ENCODE results near the gene SP4.

The SP4 gene

DNA sequence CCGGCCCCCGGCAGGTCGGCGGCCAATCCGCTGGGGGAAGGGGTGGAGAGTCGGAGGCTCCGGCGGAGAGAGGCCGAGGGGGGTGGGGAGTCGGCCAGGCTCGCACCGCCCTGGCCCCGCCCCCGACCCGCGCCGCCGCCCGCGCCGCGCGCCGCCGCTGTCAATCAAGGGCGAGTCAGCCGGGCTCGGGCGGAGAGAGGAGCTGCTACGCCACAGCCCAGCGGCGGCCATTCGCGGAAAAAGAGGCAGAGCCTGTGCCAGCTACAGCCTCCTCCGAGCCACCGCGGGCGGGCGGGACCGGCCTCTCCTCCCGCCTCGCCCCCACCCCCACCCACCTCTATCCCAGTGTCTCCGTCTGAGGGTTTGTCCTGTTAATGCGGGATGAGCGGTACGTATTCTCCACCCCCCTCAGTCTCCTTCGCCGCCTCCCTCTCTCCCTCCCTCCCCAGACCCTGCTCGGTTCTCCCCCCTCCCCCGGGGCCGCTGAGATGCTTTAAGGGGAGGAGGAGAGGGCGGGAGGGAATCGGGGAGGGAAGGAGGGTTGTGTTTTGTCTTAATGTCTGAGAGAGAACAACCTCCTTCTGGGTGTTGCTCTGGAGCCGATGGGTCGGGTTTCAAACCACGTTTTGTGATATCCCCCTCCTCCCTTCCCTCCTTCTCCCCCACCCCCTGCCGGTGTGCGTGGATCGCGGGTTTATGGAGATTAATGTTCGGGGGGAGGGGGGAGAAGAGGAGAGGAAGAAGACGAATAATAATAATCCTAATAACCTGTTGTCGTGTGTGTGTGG, at the start of gene SP4:
Gene SP4, plus strand, starts transcription at position 213 of the 788 bp plus-strand sequence. Its CDS starts 169 bp downstream, at position 382.
- DNase-seq = peak; percentile 83 to 95

DNA sequence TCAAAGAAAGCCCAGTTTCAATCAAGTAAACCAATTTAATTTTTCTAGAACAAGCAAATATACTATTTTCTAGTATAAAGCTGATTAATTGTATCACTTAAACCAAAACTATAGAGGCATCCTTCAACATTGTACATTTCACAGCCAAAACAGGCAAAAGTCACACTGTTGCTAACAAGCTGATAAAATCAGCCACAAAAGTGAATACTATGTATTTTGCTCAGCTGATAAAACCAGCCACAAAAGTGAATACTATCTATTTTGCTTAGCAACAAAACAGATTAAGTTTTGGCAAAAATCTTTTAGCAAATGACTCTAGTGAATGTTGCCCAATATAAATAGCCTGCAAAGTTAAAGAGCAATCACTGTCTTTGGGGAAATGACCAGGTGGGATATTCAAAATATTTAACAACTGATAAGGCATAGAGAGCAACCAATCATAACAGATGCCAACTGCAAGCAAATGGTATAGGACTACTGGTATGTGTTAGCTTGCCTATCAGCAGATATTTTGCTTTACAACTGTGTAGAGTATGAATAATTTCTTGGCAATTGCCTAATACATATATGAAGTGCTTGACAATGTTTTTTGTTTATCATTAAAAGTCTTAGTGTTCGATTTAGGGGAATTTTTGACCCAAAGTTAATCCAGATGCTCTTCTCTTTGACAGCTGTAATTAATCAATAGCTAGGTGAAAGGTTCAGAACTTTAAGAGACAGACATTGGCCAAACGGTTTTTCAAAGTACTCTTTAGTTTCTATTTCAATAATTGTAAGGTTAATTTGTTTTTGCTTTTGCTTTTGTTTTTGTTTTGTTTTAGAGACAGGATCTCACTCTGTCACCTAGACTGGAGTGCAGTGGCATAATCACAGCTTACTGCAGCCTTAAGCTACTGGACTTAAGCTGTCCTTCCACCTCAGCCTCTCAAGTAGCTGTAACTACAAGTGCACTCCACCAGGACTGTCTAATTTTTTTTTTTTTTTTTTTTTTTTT, 44.4 kb upstream of the SP4 start:
- no peak for DNase-seq

DNA sequence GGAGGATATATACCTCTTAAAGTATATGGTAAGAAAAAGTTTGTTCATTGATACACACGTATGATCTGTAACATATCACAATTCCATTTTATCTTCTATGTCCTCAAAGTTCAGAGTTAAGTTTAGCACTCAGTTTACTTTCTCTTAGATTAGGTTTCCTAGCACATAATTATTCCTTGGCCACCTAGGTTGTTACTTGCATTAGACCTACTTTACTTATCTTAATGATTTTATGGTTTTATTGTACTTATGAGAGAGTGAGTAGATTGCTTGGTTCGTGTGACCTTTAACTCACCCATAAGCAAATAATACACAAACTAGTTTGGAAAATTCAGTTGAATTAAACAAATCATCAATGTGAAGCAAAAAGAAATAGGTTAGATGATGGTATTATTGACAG, 33.9 kb upstream of the SP4 start:
- no peak for DNase-seq

DNA sequence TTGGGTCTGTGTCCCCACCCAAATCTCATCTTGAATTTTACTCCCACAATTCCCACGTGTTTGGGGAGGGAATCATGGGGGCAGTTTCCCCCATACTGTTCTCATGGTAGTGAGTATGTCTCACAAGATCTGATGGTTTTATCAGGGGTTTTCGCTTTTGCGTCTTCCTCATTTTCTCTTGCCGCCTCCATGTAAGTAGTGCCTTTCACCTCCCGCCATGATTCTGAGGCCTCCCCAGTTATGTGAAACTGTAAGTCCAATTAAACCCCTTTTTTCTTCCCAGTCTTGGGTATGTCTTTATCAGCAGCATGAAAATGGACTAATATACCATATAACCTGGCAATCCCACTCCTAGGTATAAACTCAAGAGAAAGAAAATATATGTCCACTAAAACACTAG, 25.9 kb upstream of the SP4 start:
- no peak for DNase-seq

DNA sequence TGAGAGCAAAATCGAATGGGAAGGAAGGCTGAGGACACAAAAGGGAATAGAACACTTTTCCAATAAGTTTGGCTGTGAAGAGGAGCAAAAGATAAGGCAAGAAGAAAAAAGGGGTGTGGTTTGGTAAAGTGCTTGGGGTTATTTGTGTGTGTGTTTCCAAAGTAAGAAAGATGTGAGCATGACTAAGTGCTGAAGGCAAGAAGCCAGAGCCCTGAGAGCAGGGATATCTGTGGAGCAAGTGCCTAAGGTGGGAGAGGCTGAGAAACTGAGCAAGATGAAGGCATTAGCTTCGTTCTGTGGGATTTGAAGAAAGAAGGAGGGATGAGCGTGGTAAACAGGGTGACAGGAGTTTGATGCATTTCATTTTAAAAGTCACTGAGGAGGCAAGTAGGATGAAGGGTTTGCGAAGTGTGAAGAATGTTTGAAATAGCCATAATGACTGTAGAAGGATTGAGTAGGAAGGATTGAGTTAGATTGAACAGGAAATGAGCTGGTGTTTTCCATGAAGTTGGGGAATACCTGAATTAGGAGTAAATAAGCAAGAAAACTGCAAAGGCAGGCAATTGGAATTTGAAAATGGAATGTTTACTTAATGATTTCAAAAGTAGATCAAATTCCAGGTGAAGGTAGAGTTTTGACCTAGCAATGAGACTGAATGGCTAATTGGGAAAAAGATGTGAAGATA, 19.9 kb upstream of the SP4 start:
- DNase-seq = no peak

DNA sequence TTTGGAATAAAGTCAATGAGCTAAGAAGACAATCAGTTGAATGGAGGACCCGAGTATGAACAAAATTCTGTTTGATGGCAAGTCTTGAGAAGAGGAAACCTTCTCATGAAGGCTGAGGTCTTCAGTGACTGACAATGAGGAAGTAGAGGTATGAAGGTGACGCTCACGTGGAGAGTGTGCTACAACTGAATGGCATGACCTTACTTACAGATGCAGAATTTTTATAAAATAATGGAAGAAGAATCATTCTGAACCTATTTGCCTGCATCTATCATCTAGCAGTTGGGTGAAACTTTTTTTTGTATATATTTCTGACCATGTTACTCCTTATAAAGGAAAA, 19.4 kb upstream of the SP4 start:
- no peak for DNase-seq

DNA sequence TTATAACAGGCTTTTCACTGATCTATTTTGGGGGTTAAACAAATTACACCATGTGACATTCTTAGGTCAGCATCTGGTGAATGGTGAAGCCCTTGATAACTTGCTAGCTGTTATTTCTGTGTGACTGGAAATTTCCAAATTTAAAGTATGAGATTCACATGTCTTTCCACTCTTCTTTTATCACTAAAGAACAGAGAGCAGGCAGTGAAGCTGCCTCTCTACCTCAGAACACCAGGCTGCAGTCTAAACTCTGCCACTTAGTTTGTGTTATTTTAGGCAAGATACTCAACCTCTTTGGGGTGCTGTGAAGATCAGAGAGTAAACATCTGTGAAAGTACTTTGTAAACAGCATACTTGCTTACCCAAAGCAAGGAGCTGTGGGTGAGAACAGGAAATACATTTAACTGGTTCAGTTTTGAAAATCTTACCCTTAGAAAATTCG, 15.5 kb upstream of the SP4 start:
- no peak for DNase-seq

DNA sequence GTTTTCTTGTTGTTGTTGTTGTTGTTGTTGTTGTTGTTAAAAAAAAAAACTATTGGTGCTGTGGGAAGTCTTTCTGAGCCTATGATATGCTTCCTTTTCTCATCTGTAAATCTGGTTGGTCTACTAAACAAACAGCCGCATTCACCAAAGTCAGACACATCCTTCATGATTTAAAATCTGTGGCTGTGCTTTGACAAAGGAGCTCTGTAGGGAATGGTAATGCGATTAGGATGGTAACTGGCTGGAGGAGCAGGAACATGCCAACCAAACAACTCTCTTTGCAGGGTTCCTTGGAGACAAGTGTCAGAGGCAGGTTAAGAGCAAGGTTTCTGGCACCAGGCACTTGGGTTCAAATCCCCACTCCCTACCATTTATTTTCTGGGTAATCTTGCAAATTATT, 14.9 kb upstream of the SP4 start:
- no peak for DNase-seq

DNA sequence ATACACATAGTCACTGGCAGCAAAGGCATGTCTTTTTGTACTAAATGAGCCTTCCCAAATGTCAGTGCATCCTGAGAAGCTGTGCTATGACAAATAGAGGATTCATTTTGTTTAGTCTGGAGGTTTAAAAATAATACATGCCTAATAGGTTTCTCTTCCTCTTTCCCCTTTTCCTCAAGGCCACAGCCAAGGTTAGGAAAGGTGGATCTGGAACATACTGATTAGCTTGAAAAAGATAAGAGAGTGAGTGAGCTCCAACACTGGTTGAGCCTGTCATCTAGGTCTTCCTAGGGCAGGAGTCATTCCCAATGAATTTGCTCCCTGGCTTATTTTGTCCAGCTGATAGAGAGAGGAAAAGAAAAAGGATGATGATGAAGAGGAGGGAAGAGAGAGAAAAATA, 14.4 kb upstream of the SP4 start:
- DNase-seq = no peak

DNA sequence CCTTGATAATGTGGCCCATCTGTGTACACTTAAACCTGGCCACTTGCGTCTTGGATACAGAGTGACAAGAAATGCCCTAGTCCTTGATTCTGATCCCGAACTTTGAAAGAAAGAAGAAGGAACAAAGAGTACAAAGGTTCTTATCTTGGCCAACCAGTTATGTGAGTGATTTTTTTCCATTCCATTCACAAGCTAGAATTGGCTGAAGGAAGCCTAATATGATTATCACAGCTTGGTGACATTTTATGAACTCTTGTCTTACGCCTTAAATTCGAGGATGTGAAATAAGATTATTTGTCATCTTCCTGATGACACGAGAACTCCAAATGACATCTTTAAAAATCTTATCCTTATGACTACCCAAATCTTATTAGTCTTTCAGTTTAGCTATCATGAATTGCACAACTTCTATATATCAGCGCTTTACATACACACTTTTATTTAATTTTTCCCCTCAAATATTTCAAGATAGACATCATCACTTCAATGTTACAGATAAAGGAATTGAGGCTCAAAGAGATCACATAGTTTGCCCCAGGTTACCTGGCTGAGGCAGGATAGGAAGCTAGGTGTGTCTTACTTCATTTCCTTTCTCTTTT, 13.0 kb upstream of the SP4 start:
- no peak for DNase-seq

DNA sequence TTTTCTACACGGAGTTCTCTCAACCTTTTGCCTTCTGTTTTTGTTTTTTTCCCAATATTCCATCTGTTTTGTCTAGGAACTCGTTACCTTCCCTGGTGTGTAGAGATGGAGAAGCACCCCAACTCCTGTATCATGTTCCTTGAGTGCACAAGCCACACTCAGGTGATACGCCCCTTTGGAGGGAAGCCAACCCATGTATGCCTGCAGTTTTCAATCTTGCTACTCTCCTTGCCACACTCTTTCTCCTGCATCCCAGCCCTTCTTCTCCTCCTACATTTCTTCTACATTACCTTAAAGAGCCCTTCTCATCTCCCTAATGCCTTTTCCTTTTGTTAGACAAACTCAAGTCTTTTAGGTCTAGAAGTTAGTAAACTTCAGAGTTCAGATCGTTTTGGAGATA, 10.2 kb upstream of the SP4 start:
- no peak for DNase-seq

DNA sequence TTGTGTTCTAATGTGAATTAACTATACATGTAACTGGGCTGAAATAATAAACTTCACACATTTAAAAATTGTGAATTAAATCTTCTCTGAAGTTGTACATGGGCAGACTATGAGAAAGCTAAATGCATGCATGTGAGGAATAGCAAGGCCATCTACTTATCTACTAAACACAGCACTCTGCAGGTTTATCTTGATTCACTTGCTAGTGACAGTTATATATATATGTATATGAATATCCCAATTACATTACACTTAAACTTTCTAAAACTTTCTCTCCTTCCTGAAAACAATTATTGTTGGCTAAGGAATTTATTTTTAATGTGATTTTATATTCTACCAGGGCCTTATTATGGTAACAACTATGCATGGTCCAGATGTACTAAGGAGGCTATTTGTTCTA, 5.1 kb upstream of the SP4 start:
- DNase-seq = no peak

DNA sequence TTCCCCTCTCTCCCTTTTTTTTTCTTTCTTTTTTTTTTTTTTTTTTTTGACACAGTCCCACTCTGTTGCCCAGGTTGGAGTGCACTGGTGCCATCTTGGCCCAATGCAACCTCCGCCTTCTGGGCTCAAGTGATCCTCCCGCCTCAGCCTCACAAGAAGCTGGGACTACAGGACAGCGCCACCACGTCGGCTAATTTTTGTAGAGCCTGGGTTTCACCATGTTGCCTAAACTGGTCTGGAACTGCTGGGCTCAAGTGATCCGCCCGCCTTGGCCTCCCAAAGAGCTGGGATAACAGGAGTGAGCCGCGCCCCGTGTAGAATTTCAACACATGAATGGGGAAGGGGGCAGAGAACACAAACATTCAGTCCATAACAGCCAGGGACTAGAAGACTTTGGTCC, 2.6 kb upstream of the SP4 start:
- no peak for DNase-seq

DNA sequence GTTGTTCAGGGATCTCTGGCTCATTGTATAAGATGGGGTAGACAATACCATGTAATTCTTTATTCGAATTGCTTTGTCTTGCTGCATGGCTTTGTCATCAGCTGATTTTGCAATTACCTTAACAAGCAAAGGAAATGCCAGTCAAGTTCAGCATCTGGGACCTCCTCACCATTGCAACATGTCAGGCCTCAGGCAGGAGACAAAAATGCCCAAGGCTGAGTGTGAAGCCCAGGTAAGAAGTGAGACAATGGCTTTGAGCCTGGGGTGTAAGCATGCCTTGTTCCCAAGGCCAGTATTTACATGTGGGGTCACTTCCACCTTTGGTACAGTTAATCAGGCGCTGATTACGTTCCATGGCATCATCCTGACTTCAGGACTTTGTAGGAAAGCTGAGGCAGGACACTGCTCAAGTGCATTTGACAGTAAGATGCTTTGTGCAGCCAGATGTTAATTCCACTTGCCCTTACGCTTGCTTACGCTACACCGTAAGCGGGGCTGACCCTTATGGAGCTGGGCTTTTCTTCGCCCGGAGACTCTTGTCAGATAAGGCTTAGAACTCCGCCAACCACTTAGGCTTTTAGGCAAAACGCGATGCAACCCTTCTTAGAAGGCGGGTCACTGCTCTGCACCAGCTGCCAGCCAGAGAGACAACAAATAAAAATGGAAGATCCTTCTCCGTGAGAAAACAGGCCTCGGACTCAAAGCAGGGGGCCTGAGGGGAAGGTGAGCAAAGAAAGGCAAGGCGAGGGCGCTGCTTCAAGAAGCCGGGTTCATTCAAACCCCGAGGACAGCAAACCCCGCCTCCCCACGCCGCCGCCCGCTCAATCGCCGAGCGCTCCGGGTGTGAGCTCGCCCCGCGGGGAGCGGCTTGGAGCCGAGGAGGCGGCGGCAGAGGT, 1.3 kb upstream of the SP4 start:
- no peak for DNase-seq

DNA sequence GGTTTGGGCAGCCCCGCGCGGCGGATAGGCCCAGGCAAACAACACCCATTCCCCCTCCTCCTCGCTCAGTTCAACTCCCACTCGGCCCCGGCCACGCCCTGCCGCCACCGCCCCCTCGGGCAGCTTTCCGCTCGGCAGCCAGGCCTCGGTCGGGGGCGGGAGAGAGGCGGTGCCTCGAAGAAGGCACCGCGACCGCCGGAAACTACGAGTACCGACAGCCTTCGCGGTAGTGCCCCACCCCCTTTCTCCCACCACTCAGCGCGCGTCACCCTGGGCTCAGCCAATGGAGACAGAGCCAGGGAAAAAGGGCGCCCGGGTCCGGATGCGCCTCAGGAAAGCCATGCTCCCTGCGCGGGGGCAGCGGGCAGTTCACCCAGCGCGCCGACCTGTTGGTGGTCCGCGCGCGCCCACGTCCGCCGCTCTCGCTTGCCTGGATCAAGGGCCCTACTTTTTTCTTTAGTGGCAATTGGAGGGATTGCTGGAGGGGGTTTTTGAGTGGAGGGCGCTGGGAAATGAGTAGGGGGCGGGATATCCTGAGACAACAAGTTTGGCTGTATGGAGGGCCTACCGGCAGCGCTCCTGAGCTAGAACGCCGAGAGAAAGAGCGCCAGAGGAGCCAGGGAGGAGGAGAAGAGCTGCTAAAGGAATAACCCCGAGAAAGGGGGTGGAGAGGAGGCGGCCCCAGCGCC, 557 bp upstream of the SP4 start:
- peak; percentile 98 to 99 for DNase-seq

DNA sequence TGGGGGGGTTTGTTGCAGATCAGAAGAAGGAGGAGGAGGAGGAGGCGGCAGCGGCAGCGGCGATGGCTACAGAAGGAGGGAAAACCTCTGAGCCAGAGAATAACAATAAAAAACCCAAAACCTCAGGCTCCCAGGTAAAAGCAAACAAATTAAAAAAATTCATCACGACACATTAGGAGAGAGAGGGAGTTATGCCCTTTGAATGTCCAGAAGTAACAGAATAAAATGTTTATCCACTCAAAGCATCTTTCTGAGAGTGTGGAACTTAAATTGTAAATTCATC, 717 bp downstream of the SP4 start:
- DNase-seq = no peak

DNA sequence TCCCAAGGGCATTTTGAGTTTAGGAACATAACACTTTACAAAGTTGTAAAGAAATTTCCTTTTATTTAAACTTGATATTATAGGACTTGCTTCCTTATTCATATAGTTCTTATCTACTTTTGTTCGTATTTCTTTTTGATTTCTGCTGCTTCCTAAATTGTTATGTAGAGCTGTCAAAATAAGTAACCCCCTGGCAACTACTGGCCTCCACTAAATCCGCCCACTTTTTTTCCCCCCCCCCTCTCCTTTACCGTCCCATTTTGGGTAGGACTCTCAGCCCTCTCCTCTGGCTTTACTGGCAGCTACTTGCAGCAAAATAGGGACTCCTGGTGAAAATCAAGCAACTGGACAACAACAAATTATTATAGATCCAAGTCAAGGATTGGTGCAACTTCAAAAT, 1.1 kb downstream of the SP4 start:
- no peak for DNase-seq

DNA sequence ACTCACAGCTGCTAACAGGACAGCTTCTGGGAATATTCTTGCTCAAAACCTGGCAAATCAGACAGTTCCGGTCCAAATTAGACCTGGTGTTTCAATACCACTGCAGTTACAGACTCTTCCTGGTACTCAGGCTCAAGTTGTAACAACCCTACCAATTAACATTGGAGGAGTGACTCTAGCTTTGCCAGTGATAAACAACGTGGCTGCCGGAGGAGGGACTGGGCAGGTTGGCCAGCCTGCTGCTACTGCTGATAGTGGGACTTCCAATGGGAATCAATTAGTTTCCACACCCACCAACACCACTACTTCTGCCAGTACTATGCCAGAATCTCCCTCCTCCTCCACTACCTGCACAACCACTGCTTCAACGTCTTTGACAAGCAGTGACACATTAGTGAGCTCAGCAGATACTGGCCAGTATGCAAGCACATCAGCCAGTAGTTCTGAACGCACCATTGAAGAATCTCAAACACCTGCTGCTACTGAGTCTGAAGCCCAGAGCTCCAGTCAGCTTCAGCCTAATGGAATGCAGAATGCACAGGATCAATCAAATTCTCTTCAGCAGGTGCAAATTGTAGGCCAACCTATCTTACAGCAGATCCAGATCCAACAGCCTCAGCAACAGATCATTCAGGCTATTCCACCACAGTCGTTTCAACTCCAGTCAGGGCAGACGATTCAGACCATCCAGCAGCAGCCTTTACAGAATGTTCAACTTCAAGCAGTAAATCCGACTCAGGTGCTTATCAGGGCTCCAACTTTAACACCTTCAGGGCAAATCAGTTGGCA, 2.1 kb downstream of the SP4 start:
- DNase-seq = no peak

DNA sequence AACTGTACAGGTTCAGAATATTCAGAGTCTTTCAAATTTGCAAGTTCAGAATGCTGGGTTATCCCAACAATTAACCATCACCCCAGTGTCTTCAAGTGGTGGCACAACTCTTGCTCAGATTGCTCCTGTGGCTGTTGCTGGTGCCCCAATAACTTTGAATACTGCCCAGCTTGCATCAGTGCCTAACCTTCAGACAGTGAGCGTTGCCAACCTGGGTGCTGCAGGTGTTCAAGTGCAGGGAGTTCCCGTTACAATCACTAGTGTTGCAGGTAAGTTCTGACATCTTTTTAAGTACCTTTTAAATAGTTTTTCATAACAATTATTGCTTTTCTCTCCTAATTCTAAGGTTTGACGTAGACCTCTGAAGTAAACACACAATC, 2.7 kb downstream of the SP4 start:
- DNase-seq = no peak

DNA sequence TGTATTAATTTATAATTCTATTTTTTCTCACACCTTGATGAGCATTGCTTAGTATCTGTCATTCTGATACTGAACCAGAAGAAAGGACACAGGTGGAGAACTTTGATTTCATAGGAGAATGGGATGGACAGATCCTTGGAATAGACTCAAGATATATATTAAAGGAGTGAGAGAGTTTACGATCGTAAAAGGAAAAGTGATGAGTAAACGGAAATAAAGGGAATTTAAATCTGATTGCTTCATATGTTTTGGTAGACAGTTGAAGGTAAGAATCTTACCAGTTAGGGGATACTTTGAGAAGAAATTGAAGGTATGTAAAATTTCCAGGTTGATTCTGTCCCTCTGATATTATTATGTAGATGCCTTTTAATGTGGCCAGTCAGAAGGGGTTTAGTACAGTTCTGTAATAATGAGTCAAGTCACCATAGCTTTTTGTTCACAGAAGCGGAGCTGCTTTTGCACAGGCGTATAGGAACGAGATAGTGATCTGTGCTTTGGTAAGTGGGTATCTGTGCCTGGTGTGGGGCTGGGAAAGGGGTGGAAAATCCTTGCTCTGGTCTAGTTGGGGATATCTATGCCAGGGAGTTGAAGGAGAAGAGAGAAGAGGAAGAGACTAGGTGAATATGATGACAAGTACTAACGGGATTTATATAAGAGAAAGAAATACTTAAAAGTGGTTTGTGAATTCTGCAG, 15.4 kb downstream of the SP4 start:
- no peak for DNase-seq

Data from SW 1271 (cell line).